IMR-90 (cell line): ENCODE data around the gene TIAM2. TPM values are rescaled to one million over a fixed set of nuclear protein-coding genes. Genes with fewer than 3 reads are reported as not detected.

ENCODE experiments used
- ATAC-seq: fragments of 200-7000 bp; cut with Tn5 transposase; 2 replicates; pipeline ENCODE4 v1.9.1; 2020; ENCODE audit warnings: low read depth, mild to moderate bottlenecking, moderate library complexity
- BruUV-seq: library from RNA; stranded (reverse); fragments of 400-500 nt; replicated peaks from 2 replicates; lab custom pipeline; 2021; lab: Mats Ljungman, UMichigan
- CTCF ChIA-PET: fragments of 300-600 bp; formaldehyde crosslinking; extraction: SDS; loops from one replicate; lab custom pipeline; 2021; ENCODE audit warnings: antibody characterized with exemption; lab: Yijun Ruan, JAX
- POLR2A ChIA-PET: fragments of 300-600 bp; sonication (Branson Sonifier 250); formaldehyde crosslinking; loops from one replicate; lab custom pipeline; 2022; ENCODE audit warnings: antibody characterized with exemption; ENCODE audit not compliant: unreplicated experiment; lab: Charles Lee
- DNase-seq: peaks from one replicate; pipeline ENCODE4 v3.0.0; 2013
- H2AFZ ChIP-seq: replicated peaks from 2 replicates; pipeline ENCODE3; 2013; ENCODE audit warnings: low read length, mild to moderate bottlenecking; ENCODE audit not compliant: poor library complexity
- H2AK5ac ChIP-seq: 2 replicates; pipeline ENCODE4 v1.6.1; 2013; ENCODE audit warnings: low read depth, low read length, inconsistent platforms
- H2AK9ac ChIP-seq: replicated peaks from 2 replicates; pipeline ENCODE3; 2013; ENCODE audit warnings: mild to moderate bottlenecking, low read depth, low read length, moderate library complexity; ENCODE audit not compliant: poor library complexity
- H2BK120ac ChIP-seq: 2 replicates; pipeline ENCODE4 v1.6.1; 2013; ENCODE audit warnings: low read depth, low read length, inconsistent platforms
- H2BK15ac ChIP-seq: 3 replicates; pipeline ENCODE4 v1.6.1; 2013; ENCODE audit warnings: low read depth, low read length, inconsistent platforms
- H2BK20ac ChIP-seq: 2 replicates; pipeline ENCODE4 v1.6.1; 2013; ENCODE audit warnings: low read depth, mild to moderate bottlenecking, inconsistent platforms, low read length, moderate library complexity
- H2BK5ac ChIP-seq: 2 replicates; pipeline ENCODE4 v1.6.1; 2013; ENCODE audit warnings: mild to moderate bottlenecking, low read depth, low read length, inconsistent platforms; ENCODE audit not compliant: poor library complexity, severe bottlenecking
- H3K14ac ChIP-seq: replicated peaks from 2 replicates; pipeline ENCODE4 v1.6.1; 2013; ENCODE audit warnings: low read depth, low read length, inconsistent platforms
- H3K18ac ChIP-seq: 2 replicates; pipeline ENCODE4 v1.6.1; 2013; ENCODE audit warnings: low read depth, low read length, control low read depth
- H3K23ac ChIP-seq: 2 replicates; pipeline ENCODE4 v1.6.1; 2013; ENCODE audit warnings: low read depth, low read length, inconsistent platforms
- H3K27ac ChIP-seq: 2 replicates; pipeline ENCODE4 v1.5.1; 2013; ENCODE audit warnings: mild to moderate bottlenecking, control low read depth, low read length; ENCODE audit not compliant: insufficient read depth
- H3K27me3 ChIP-seq: 2 replicates; pipeline ENCODE4 v1.6.1; 2013; ENCODE audit warnings: low read length; ENCODE audit not compliant: control insufficient read depth, insufficient read depth
- H3K36me3 ChIP-seq: 2 replicates; pipeline ENCODE4 v1.6.1; 2013; ENCODE audit warnings: low read length, mixed read lengths; ENCODE audit not compliant: control insufficient read depth, insufficient read depth
- H3K4ac ChIP-seq: 2 replicates; pipeline ENCODE4 v1.6.1; 2013; ENCODE audit warnings: low read depth, low read length, inconsistent platforms
- H3K4me1 ChIP-seq: 2 replicates; pipeline ENCODE4 v1.6.1; 2013; ENCODE audit warnings: low read length, mixed read lengths; ENCODE audit not compliant: control insufficient read depth, insufficient read depth
- H3K4me2 ChIP-seq: 2 replicates; pipeline ENCODE4 v1.6.1; 2013; ENCODE audit warnings: low read depth, mild to moderate bottlenecking, control low read depth, low read length, moderate library complexity
- H3K4me3 ChIP-seq: 2 replicates; pipeline ENCODE4 v1.5.1; 2013; ENCODE audit warnings: low read depth, mild to moderate bottlenecking, control low read depth, low read length, moderate library complexity; ENCODE audit not compliant: insufficient read depth
- H3K56ac ChIP-seq: 2 replicates; pipeline ENCODE4 v1.6.1; 2013; ENCODE audit warnings: low read length, inconsistent platforms; ENCODE audit not compliant: insufficient read depth; ENCODE audit errors: extremely low read depth
- H3K79me1 ChIP-seq, 2 experiments: 2 replicates each; pipeline ENCODE4 v1.6.1; 2013; ENCODE audit warnings: low read length in 2 of 2, inconsistent platforms in 1 of 2, low read depth in 1 of 2
- H3K9ac ChIP-seq: 2 replicates; pipeline ENCODE4 v1.6.1; 2013; ENCODE audit warnings: low read depth, low read length, control low read depth
- H3K9me1 ChIP-seq: 2 replicates; pipeline ENCODE4 v1.6.1; 2013; ENCODE audit warnings: low read length, inconsistent platforms; ENCODE audit not compliant: insufficient read depth
- H3K9me3 ChIP-seq: 2 replicates; pipeline ENCODE4 v1.6.1; 2013; ENCODE audit warnings: low read length; ENCODE audit not compliant: control insufficient read depth, insufficient read depth
- H4K20me1 ChIP-seq: 2 replicates; pipeline ENCODE4 v1.6.1; 2013; ENCODE audit warnings: low read length, inconsistent platforms; ENCODE audit not compliant: insufficient read depth
- H4K5ac ChIP-seq: 2 replicates; pipeline ENCODE4 v1.6.1; 2013; ENCODE audit warnings: mild to moderate bottlenecking, low read depth, low read length, control low read depth
- H4K8ac ChIP-seq, 2 experiments: 2 replicates each; pipeline ENCODE4 v1.6.1; 2013; ENCODE audit warnings: low read depth in 2 of 2, low read length in 2 of 2, control low read depth in 1 of 2, inconsistent platforms in 1 of 2
- H4K91ac ChIP-seq: 2 replicates; pipeline ENCODE4 v1.6.1; 2013; ENCODE audit warnings: low read depth, low read length, inconsistent platforms; ENCODE audit not compliant: insufficient read depth
- BHLHE40 ChIP-seq: fragments of 150-350 bp; IDR thresholded peaks from 2 replicates; pipeline ENCODE4 v1.6.1; 2016; ENCODE audit warnings: mild to moderate bottlenecking, low read depth, low read length
- CEBPB ChIP-seq: IDR thresholded peaks from 2 replicates; pipeline ENCODE4 v1.6.1; 2012; ENCODE audit warnings: low read depth, low read length, improper control_type of control experiment
- CHD1 ChIP-seq: IDR thresholded peaks from 2 replicates; pipeline ENCODE4 v1.6.1; 2012; ENCODE audit warnings: low read depth, low read length, improper control_type of control experiment
- CTCF ChIP-seq: conservative IDR thresholded peaks from 2 replicates; pipeline ENCODE4 v1.5.1; 2012; ENCODE audit warnings: mild to moderate bottlenecking, low read depth, low read length, improper control_type of control experiment
- FOS ChIP-seq: fragments of 150-350 bp; IDR thresholded peaks from 2 replicates; pipeline ENCODE4 v1.6.1; 2016; ENCODE audit warnings: low read depth, low read length
- MAFK ChIP-seq: IDR thresholded peaks from 2 replicates; pipeline ENCODE4 v1.6.1; 2012; ENCODE audit warnings: low read depth, low read length, improper control_type of control experiment
- MXI1 ChIP-seq: IDR thresholded peaks from 2 replicates; pipeline ENCODE4 v1.6.1; 2012; ENCODE audit warnings: low read depth, mild to moderate bottlenecking, low read length, moderate library complexity, borderline replicate concordance
- NFE2L2 ChIP-seq: fragments of 150-350 bp; IDR thresholded peaks from 2 replicates; pipeline ENCODE4 v1.6.1; 2016; ENCODE audit warnings: low read depth, mild to moderate bottlenecking, low read length
- RCOR1 ChIP-seq: IDR thresholded peaks from 2 replicates; pipeline ENCODE4 v1.6.1; 2012; ENCODE audit warnings: mild to moderate bottlenecking, low read length, improper control_type of control experiment; ENCODE audit not compliant: insufficient replicate concordance
- RFX5 ChIP-seq: IDR thresholded peaks from 2 replicates; pipeline ENCODE4 v1.8.0; 2012; ENCODE audit warnings: low read depth, mild to moderate bottlenecking, low read length, moderate library complexity
- USF2 ChIP-seq: fragments of 150-350 bp; IDR thresholded peaks from 2 replicates; pipeline ENCODE4 v1.6.1; 2017; ENCODE audit warnings: mild to moderate bottlenecking, antibody characterized with exemption, low read length, low read depth
- WGBS, 2 experiments: methylation state at CpG; one replicate each; pipeline versions ENCODE4 v1.1.5 to v1.1.7; 2013; ENCODE audit warnings: missing lambda C conversion rate in 2 of 2; ENCODE audit not compliant: insufficient read length in 1 of 2; ENCODE audit errors: extremely low coverage in 2 of 2; 5-methylcytosine and 5-hydroxymethylcytosine counted together
- dilution Hi-C: fragments of 300-500 bp; cut with HindIII; formaldehyde crosslinking; loops from one replicate; pipeline ENCODE4 v1.14.3; 2018; ENCODE audit warnings: low sequenced_read_pairs; ENCODE audit not compliant: unreplicated experiment
- in situ Hi-C: fragments of 300-500 bp; cut with MboI; formaldehyde crosslinking; loops from 3 replicates; pipeline ENCODE4 v1.14.3; 2019; ENCODE audit warnings: low sequenced_read_pairs, inconsistent platforms, mixed read lengths
- intact Hi-C: fragments of 100-400 bp; cut with micrococcal nuclease; formaldehyde crosslinking; loops from 2 replicates; pipeline ENCODE4 v1.10.0; 2022
- polyA plus RNA-seq, 3 experiments: library from polyadenylated mRNA; depleted of rRNA; stranded (reverse); fragments of >200 nt; gene quantifications; 2 replicates each; pipeline ENCODE4 v1.2.3, GENCODE V29; 2012; ENCODE audit warnings: low replicate concordance in 1 of 3
- total RNA-seq: library from RNA; depleted of rRNA; stranded (reverse); fragments of >200 nt; gene quantifications from 2 replicates; pipeline ENCODE4 v1.2.3, GENCODE V29; 2012

Gene TIAM2
- total and polyA plus RNA-seq, 2 of the 4 experiments (the other 2 are of a cell fraction) = 3.1 to 4.7 TPM

- Histone ChIP-seq H2BK120ac (peak overlapping the region; percentile 97), H3K4me3 (no peak overlapping the region), H3K79me1 (peaks cover 0 to 24% of the 10 kb centered on the region in 2 experiments; a peak in 2 of 4 replicates), H3K18ac (peak overlapping the region; percentile 78), H3K36me3 (no peaks in the 10 kb centered on the region), H3K14ac (peak overlapping the region; percentile 94), H4K8ac (peak overlapping the region; percentile 21 to 96; a peak in 3 of 4 replicates), H2AK9ac (peak overlapping the region; percentile 77), H3K4ac (peak overlapping the region; percentile 98), H3K27ac (peak overlapping the region; percentile 35), H4K5ac (peak overlapping the region; percentile 5; the same call in 1 of the 2 replicates), H2BK20ac (peak overlapping the region; percentile 89), H3K9me1 (peaks cover 33% of the 10 kb centered on the region), H3K9me3 (no peaks in the 10 kb centered on the region), H2AK5ac (peak overlapping the region; percentile 99), H4K20me1 (no peaks in the 10 kb centered on the region), H3K9ac (no peak overlapping the region), H3K23ac (peak overlapping the region; percentile 52), H3K56ac (peak overlapping the region; percentile 36; the same call in 1 of the 2 replicates), H3K4me1 (peaks cover 14% of the 10 kb centered on the region), H2BK15ac (peak overlapping the region; percentile 98; the same call in 2 of the 3 replicates), H4K91ac (peak overlapping the region; percentile 95), H3K4me2 (peak overlapping the region; percentile 12), H2BK5ac (peak overlapping the region; percentile 71), H3K27me3 (no peaks in the 10 kb centered on the region), H2AFZ (peak overlapping the region; percentile 85)
- ATAC-seq (peak; percentile 61), DNase-seq (peak; percentile 96)
- ChIA-PET POLR2A (no interaction called here), CTCF (interaction anchor here (0.7 to 0.9 kb wide), 2 partner anchors 14 to 148 kb away, joined by 3 to 6 read pairs; no protein-coding TSS in a partner anchor)
- TF ChIP-seq USF2 (no peak), MAFK (peak; percentile 22; the same call in 1 of the 2 replicates), CHD1 (no peak; the same call in 1 of the 2 replicates), RFX5 (no peak), CTCF (no peak), MXI1 (0 out of 2 replicates have a peak, but pooled peaks have one; percentile 29), CEBPB (peak; percentile 74), RCOR1 (peak; percentile 65), NFE2L2 (no peak), FOS (peak; percentile 24; the same call in 1 of the 2 replicates), BHLHE40 (no peak; the same call in 1 of the 2 replicates)
- no TSS peak for BruUV-seq
- dilution Hi-C loops = no loop called here
- WGBS, 2 experiments = 0% methylated on average over 4 of the region's 11 CpGs; no CpG with 5 or more reads in 1 of the 2 experiments
- in situ Hi-C loops = no loop called here
- intact Hi-C loops = no loop called here
Measured at GRCh38 chr6:155154158-155154830, 159.2 kb downstream of the TIAM2 start.
